ENCODE data around the gene PRPF6.

The PRPF6 gene, protein sequence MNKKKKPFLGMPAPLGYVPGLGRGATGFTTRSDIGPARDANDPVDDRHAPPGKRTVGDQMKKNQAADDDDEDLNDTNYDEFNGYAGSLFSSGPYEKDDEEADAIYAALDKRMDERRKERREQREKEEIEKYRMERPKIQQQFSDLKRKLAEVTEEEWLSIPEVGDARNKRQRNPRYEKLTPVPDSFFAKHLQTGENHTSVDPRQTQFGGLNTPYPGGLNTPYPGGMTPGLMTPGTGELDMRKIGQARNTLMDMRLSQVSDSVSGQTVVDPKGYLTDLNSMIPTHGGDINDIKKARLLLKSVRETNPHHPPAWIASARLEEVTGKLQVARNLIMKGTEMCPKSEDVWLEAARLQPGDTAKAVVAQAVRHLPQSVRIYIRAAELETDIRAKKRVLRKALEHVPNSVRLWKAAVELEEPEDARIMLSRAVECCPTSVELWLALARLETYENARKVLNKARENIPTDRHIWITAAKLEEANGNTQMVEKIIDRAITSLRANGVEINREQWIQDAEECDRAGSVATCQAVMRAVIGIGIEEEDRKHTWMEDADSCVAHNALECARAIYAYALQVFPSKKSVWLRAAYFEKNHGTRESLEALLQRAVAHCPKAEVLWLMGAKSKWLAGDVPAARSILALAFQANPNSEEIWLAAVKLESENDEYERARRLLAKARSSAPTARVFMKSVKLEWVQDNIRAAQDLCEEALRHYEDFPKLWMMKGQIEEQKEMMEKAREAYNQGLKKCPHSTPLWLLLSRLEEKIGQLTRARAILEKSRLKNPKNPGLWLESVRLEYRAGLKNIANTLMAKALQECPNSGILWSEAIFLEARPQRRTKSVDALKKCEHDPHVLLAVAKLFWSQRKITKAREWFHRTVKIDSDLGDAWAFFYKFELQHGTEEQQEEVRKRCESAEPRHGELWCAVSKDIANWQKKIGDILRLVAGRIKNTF

DNA sequence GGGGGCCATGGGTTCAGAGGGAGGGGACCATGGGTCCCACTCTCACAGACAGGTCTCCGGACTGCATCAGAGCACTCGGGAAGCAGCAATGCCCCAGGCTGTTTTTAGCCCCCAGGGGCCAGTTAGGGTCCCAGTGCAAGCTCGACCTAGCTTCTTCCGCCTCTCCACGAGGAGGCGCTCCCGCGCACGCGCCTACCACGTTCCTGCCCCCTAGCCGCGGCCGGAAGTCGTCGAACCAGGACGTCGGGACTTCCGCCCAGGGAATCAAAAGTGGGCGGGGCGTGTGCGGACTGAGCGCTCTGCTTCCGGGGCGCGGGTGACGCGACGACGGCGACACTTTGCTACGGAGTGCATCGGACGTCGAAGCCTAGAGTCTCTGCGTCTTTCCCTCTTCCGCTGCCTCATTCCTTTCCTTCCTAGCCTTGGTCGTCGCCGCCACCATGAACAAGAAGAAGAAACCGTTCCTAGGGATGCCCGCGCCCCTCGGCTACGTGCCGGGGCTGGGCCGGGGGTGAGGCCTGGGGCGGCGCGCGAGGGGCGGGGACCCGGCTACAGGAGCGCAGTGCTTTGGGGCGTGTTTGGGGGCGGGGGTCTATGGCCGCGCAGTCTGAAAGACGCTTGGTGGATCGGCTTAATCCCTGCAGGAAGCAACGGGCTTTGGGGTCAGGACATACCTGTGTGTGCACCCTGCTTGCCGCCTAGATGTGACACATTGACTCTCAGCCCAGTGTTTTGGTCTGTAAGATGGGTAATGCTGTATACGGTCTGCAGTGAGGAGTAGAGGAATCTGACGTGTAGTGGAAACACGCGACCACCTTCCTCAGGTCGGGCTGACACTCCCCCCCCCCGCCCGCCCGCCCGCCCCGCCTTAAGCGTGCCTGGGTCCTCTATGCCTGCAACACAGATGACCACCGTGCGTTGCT, at the start of gene PRPF6:
Gene PRPF6 (plus strand): TSS at position 327 of the 923 bp plus-strand sequence. CDS start 114 bp downstream, at position 441.
- peak; percentile 81 to 82 for DNase-seq (ENCODE audit: low read depth in 2 of 2)

DNA sequence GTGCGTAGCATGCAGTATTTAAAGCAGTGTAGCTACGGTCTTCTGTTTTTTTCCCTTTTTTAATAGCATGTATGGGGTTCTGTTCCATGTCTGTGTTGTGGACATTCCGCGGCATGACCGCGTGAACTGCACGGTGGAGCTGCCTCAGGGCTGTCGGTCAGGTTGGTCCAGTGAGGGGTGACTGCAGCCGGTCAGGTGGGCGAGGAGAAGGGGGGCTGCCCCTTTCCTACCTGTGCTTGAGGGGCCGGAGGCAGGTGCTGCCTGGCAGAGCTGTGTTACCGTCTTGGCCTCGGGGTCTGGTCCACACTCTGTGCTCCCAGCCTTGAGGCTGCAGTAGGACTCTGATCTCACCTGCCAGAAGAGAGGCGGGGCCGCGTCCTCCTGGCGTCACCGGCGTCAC, 49.2 kb upstream of the PRPF6 start:
- no peak for DNase-seq (ENCODE audit: low read depth in 2 of 2)

DNA sequence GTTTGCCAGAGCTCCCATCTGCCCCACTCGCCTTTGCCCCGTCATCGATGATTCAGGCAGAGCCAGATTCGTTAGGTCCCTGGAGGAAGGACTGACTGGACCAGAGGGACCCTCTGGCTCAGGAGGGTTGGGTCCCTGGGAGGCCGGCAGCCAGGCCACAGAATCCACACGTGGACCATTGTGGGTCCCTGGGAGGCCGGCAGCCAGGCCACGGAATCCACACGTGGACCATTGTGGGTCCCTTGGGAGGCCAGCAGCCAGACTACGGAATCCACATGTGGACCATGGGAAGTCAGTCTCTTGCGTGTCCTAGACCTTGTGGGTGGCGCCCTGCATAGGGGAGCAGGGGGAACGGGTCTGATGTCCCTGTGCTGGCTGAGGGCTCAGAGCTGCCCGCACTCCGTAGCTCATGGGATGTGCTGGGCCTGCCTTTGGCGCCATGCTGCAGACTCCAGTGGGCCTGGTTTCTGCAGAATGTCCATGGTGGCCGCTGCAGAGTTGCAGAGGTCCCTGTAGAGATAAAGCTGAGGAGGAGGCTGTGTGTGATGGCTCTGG, 48.2 kb upstream of the PRPF6 start:
- no peak for DNase-seq (ENCODE audit: low read depth in 2 of 2)

DNA sequence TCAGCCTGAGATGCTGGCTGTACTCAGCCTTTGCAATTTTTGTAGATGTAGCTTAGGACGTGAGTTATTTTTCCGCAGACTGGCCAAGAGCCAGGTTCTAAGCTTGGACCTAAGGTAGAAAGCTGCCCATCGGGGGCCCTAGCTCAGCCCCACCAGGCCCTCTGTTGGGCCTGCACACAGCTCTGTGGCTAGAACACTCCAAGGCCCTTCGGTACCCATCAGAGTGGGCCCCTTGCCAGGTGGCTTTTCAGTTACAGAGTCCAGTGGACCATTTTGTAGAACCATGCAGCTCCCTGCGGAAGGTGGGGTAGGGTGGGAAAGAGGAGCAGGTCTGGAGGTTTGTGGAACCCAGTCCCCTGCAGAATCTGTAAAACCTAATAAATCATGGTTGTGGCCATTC, 47.3 kb upstream of the PRPF6 start:
- no peak for DNase-seq (ENCODE audit: low read depth in 2 of 2)

DNA sequence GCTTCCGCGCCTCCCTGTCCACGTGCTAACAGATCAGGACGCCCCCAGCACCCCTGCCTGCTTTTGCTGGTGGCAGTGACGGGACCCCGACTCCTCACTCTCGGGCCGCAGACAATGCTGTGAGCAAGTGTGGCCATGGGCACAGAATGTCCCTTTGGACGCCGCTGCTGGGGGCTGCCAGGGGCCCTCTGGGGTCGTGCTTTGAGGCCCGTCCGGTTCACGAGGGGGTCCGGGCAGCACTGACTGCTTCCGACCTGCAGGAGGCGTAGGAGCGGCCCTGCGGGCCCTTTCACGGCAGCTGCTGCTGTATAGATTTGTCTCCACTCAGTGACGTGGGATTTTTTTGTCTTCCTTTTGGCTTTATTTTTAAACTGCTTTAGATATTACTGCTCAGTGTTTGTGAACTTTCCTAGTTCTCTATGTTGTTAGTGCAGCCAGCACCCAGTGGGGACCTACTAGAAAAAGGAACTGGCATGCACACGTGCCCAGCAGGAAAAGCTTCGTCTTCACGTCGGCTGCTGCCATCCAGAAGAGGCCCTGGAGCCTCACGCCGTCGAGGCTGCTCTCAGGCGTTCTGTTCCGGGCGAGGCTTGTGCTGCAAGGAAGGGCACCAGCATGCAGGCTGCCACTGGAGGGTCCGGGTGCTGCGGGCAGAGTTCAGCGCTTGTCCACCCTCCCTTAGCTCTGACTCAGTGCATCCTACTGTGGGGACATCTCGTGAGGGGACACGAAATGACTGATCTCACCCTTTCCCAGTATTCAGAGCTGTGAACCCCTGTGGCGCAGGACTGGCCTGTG, 46.5 kb upstream of the PRPF6 start:
- no peak for DNase-seq (ENCODE audit: low read depth in 2 of 2)

DNA sequence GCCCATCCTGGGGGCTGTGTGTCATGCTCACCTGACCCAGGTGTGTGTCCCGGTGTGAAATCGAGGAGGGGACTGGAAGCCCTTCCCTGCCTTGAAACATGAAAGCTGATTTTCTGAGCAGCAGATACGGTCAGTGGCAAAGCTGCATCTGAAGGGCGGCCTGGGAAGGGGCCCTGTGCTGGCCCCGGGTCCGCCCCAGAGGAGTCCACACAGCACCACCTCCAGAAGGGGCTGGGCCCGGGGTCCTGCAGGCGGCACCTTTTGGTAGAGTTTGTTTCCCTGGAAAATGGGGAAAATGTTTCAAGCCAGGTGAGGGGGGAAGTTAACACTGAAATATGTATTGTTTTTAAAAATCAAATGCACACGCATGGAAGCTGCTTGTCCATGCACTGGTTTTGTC, 45.5 kb upstream of the PRPF6 start:
- DNase-seq (ENCODE audit: low read depth in 2 of 2), result no peak

DNA sequence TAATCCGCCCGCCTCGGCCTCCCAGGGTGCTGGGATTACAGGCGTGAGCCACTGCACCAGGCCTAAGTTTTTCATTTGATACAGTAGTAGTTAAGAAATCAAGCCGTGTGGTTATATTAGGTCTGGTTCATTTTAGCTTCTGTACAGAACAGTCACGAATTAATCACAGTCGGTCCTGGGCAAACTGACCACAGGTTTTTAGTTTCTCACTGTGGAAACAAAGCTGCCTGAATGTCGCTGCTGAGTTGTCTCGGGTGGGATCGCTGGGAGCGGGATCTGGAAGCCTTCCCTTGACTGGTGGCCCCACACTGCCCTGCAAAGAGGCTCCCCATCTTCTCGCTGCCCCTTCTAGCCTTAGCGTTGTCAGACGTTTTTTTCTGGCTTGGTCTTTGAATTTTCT, 43.3 kb upstream of the PRPF6 start:
- no peak for DNase-seq (ENCODE audit: low read depth in 2 of 2)

DNA sequence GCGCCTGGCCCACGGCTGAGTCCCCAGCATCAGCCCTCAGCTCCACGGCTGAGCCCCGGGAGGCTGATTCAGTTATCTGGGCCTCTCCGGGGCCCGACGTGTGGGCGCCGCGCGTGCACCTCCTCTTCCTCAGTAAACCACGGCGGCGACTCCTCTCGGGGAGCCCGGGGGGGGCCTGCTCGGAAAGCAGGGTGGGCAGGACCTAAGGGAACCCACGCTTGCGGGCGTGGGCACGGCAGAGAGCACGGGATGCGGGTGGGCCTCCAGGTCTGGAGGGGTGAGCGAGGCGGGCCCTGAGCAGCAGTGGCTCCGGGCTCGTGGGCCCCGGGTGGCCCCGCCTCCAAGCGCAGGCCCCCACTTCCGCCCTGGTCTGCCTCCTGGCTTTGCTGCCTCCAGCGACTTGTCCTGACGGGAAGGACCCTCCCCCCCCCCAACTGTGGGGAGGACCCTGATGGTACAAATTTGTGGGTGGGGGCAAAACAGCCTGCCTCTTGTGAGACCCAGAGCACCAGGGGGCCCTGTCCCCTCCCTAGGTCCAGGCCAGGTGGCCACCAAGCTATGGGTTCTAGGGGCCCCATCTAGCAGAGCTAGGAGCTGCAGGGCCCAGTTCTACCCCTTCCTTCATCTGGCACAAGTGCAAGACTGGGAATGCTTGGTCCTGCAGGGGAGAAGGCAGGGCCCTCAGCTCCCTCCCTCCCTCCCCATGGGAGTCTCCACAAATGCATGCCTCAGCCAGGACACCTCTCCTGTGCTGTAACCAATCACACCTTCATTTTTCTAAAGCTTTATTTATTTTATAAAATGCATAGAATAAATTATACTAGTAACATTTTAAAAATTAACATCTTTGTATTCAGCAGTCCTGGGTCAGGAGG, 41.6 kb upstream of the PRPF6 start:
- DNase-seq (ENCODE audit: low read depth in 2 of 2), result no peak

DNA sequence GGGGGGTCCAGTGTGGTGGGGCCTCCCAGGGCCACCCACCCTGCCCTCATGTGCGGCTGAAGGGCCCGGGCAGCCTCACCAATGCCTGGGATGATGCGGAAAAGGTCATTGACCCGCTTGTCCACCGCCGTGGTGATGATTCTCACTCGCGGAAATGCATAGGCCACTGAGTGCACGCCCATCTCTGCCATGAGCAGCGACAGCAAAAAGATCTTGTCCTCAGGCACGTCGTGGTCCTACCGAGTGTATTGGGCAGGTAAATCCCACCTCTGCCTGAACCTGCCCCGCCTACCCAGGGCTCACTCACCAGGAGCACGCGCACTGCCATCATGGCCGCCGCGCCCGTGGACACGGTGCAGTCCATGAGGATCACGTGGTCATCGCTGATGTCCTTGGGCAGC, 40.9 kb upstream of the PRPF6 start:
- no peak for DNase-seq (ENCODE audit: low read depth in 2 of 2)

DNA sequence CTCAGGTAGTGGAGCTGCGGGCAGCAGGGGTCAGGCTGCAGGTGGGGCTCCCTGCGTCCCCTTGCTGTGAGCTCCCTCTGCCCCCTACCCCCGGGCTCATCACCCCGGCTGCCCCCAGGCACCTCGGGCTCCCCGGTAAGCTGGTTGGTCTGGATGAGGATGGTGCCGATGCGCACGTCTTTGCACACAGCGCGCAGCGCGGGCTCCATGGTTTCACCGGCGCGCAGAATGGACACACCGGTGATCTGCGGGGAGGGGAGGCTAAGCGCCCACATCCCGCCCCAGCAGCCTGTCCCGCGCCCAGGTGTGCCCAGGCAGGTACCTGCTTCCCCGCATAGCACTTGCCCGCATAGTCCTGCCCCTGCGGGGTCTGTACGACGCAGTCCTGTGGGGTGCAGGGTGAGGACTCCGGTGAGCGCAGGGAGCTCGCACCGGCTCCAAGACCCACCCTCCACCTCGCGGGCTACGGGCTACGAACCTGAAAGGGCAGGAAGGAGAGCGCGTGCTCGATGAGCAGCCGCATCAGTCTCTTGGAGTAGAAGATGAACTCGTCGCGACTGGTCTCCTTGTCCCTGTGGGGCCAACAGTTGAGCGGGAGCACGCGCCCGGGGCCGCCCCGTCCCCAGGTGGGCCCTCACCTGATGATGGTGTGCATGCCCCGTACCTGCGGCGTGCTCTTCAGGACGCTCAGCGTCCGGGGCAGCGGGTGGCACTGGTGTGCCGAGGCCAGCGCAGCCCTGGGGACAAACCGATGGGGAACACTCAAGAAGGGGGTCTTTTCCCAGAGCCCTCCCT, 40.3 kb upstream of the PRPF6 start:
- DNase-seq (ENCODE audit: low read depth in 2 of 2), result no peak

DNA sequence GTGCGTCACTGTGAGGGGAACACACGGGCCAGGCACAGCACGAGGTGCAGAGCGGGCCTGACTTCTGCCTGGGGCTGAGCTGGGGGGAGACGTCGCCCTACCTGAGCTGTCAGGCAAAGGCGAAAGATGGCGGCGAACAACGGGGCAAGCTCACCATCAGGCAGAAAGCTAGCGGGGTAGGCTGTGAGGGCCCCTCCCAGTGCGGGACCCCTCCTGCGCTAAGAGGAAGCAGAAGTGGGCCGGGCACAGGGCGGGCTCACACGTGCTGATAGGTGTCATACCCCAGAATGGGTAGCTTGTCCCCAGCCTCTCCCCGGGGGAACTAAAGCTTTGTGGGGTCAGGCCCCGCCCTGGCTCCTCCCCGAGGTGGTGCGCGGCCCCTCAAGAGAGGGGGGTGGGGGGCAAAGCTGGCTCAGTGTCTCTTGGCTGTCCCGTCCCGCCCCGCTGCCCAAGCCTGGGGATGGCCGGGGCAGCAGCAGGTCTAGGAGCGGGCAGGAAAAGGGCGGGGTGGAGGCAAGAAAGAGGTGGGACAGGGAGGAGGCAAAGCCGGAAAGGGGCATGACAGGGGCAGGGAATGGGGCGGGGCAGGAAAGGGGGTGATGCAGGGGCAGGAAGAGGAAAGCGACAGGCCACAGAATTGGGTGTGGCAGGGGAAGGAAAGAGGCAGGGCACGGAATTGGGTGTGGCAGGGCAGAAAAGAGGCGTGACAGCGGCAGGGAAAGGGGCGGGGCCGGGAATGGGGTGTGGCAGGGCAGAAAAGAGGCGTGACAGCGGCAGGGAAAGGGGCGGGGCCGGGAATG, 39.5 kb upstream of the PRPF6 start:
- DNase-seq (ENCODE audit: low read depth in 2 of 2), result no peak

DNA sequence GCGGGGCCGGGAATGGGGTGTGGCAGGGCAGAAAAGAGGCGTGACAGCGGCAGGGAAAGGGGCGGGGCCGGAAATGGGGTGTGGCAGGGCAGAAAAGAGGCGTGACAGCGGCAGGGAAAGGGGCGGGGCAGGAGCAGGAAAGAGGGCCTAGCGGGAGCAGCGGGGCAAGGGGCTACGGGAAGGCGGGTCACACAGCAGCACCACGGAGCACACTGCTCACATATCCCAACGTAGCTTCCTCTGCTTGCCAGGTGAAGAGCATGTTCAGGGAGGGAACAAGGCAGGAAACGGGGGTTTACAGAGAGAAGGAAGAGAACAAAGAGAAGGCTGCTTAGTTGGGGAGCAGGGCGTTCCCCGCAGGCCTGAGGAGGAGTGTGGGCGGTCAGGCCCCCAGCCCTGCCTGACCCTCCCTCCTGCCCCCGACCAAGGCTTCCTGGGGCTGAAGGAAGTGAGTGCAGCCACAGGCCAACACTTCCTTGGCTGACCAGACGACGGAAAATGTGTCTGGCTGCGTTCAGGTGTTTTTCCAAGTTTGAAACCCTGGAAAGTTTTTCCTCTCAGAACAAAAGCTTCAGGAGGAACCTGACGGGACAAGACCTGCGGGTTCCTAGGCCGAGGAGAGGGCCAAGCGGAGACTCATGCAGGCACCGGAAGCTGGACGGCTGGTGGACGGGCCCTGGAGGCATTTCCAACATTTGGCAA, 38.5 kb upstream of the PRPF6 start:
- DNase-seq (ENCODE audit: low read depth in 2 of 2), result no peak

DNA sequence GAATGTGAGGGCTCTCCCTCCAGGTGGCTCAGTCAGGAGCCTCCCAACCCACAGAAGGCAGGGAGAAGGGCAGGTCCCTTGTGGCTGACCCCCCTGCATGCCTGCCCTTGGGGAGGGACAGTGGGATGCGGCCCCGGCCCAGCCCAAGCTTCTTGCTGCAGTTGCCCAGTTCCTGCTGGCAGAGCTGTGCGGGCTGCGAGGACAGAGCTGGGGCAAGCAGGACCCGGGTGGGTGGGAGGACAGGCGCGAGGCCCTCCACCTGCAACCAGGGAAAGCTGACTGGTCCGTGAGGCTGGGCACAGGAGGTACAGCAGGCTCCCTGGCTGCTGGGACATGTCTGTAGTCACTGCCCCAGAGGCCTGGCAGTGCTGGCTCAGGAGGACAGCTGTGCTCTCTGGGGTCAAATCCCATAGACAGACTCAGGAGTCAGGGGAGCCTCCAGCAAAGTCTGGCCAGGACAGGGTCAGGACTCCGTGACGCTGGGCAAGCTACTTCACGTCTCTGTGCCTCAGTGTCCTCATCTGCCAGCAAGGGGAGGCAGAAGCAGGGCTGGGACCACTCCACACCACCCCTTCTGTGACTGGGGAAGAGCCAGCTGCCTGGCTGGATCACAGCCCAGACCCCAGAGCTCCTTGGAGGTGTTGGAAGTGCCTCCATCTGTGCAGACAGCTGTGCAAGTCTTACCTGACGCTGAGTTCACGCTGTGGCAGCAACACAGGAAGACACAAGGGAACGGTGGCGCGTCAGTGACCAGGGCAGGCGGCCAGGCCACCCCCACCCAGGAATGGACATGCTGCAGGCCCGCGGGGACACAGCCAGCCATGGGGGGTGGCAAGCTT, 37.7 kb upstream of the PRPF6 start:
- DNase-seq (ENCODE audit: low read depth in 2 of 2), result no peak

DNA sequence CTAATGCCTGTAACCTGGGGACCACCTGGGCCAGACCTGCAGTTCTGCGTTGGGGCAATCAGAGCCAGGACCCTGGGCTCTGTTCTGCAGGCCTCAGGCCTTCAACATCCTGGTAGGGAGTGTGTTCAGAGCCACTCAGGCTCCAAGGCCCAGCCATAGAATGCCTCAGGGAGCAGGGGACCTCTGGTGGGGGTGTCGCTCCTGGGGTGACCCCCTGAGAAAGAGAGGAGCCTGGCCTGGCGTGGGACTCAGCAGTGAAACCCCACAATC, 37.2 kb upstream of the PRPF6 start:
- DNase-seq (ENCODE audit: low read depth in 2 of 2), result no peak

DNA sequence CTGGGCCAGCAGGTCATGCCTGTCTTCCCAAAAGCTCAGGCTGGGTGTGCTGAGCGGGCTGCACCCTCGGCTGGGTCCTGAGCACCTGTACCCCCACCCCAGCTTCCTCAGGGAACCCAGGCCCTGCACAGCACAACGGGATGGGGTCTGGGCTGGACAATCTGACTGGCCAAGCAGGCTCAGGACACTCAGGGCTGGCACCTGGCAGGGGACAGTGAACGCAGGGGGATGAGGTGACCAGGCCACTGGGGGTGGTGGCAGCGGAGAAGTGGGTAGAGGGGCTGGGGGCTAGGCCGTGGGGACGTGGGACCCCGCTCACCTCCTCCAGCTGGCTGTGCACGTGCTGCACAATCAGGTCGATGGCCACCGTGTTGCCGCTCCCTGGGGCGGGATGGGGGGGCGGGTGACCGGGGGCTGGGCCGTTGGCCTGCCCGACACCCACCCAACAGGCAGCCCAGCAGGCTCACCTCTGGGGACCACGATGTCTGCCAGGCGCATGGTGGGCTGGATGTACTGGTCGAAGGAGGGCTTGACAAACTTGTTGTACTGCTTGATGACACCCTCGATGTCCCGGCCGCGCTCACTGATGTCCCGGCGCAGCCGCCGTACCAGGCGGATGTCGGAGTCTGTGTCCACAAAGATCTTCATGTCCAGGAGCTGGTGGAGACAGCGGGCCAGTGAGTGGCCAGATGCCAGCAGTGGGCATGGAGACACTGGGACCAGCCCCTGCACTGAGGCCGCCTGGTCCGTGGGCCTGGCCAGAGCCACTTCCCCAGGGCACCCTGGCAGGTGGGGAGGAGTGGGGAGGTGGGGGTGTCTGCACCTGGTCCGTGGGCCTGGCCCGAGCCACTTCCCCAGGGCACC, 36.6 kb upstream of the PRPF6 start:
- no peak for DNase-seq (ENCODE audit: low read depth in 2 of 2)
